Renal cortical epithelial cell (primary cell): ENCODE results near the gene CAP2. TPM values are rescaled to one million over a fixed set of nuclear protein-coding genes. Genes with fewer than 3 reads are reported as not detected.
"Not testable (repeated sequence)": the region's sequence is repeated elsewhere in the genome, so short reads cannot be mapped to it uniquely, and the experiment has no call there.

Experiments
- DNase-seq: peaks from one replicate; pipeline ENCODE4 v3.0.0-alpha.2; 2011; ENCODE audit warnings: low read depth
- total RNA-seq: library from RNA; depleted of rRNA; stranded (reverse); fragments of >200 nt; gene quantifications from 2 replicates; pipeline ENCODE4 v1.2.3, GENCODE V29; 2014

CAP2 gene
- total RNA-seq, 1 donor from 2014 or later: 13.1 TPM

GRCh38 chr6:17501982-17502704 is 108.7 kb downstream of the CAP2 start:
- DNase-seq: no peak

GRCh38 chr6:17503051-17503450 is 109.7 kb downstream of the CAP2 start:
- no peak for DNase-seq

GRCh38 chr6:17504005-17504404 is 110.6 kb downstream of the CAP2 start:
- no peak for DNase-seq

- DNase-seq: peak; percentile 37
These were observed 111.7 kb downstream of the CAP2 start for GRCh38 chr6:17505062-17505476.

GRCh38 chr6:17505767-17506280 is 112.4 kb downstream of the CAP2 start:
- peak; percentile 36 for DNase-seq

GRCh38 chr6:17506531-17506930 is 113.1 kb downstream of the CAP2 start:
- no peak for DNase-seq

GRCh38 chr6:17506962-17507361 is 113.6 kb downstream of the CAP2 start:
- no peak for DNase-seq

- no peak for DNase-seq
These were observed 117.7 kb downstream of the CAP2 start for GRCh38 chr6:17511084-17511483.

- no peak for DNase-seq
These were observed 118.2 kb downstream of the CAP2 start for GRCh38 chr6:17511580-17511979.

- DNase-seq: no peak
These were observed 125.7 kb downstream of the CAP2 start for GRCh38 chr6:17519120-17519519.

GRCh38 chr6:17525637-17526036 is 132.2 kb downstream of the CAP2 start:
- no peak for DNase-seq

GRCh38 chr6:17527076-17527475 is 133.7 kb downstream of the CAP2 start:
- no peak for DNase-seq

GRCh38 chr6:17530321-17530835 is 137.0 kb downstream of the CAP2 start:
- no peak for DNase-seq

- DNase-seq: no peak
These were observed 143.2 kb downstream of the CAP2 start for GRCh38 chr6:17536586-17536985.

- DNase-seq: no peak
These were observed 148.8 kb downstream of the CAP2 start for GRCh38 chr6:17542243-17542642.

GRCh38 chr6:17545681-17546080 is 152.3 kb downstream of the CAP2 start:
- not testable (repeated sequence) for DNase-seq

- no peak for DNase-seq
These were observed 158.1 kb downstream of the CAP2 start for GRCh38 chr6:17551383-17551958.

- no peak for DNase-seq
These were observed 159.5 kb downstream of the CAP2 start for GRCh38 chr6:17552861-17553260.

- no peak for DNase-seq
These were observed 162.6 kb downstream of the CAP2 start for GRCh38 chr6:17556014-17556413.

GRCh38 chr6:17562636-17563035 is 169.2 kb downstream of the CAP2 start:
- DNase-seq: no peak

- no peak for DNase-seq
These were observed 172.0 kb downstream of the CAP2 start for GRCh38 chr6:17565399-17565798.

GRCh38 chr6:17574866-17575560 is 181.6 kb downstream of the CAP2 start:
- DNase-seq: peak; percentile 28

GRCh38 chr6:17577059-17577458 is 183.7 kb downstream of the CAP2 start:
- DNase-seq: no peak
